Mucosa of gallbladder (tissue), 1 donor: Measurements from ENCODE around the gene RPGR. TPM values are rescaled to one million over a fixed set of nuclear protein-coding genes. Genes with fewer than 3 reads are reported as not detected.

Source experiments
- DNase-seq: peaks from one replicate; pipeline ENCODE4 v3.0.0-alpha.2; 2020; ENCODE audit warnings: low spot score
- total RNA-seq: library from RNA; stranded (reverse); gene quantifications from one replicate; pipeline ENCODE4 v1.2.1, GENCODE V29; 2021
- donor health status: DM: no; HTN: no; CAD: no.

RPGR gene
- total RNA-seq, 1 donor from 2014 or later: 10.4 TPM

GRCh38 chrX:38327775-38328081 lies 419 bp upstream of the RPGR start:
- no peak for DNase-seq

DNA sequence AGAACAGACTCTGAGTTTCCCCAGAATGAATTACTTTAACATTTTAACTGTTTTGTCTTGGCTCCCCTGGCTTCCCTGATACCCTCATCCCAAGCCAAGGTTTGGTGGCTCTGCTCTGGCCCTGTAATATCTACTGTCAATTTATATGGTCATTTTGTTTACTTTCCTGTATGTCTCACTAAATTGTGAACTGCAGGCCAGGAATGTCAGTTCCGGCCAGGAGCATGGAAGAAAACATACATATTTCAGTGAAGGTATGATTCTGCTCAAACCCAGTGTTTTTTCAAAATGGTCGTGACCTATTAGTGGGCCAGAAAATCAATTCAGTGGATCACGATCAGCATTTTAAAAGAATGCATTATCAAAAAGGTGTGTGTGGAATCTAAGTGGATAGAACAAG lies 1.2 kb downstream of the RPGR start:
- no peak for DNase-seq

- no peak for DNase-seq
Observed at GRCh38 chrX:38320819-38321218, 6.5 kb downstream of the RPGR start.

DNA sequence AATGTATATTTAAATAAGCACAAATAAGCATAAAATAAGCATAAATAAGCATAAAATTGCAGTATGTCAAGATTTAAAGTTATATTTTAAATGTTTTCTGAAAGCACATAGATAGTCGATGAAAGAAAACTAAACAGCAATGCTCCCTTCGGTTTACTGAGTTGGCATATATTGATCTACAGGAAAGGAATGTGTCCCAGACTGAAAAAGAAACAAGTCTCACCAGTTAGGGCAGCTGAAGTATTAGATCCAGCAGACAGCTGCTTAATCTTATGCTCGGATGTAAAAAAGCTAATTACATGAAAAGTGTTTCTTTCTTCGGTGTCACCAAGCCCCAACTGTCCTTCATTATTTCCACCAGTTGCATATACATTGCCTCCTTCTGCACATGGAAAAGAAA lies 8.7 kb downstream of the RPGR start:
- no peak for DNase-seq

DNA sequence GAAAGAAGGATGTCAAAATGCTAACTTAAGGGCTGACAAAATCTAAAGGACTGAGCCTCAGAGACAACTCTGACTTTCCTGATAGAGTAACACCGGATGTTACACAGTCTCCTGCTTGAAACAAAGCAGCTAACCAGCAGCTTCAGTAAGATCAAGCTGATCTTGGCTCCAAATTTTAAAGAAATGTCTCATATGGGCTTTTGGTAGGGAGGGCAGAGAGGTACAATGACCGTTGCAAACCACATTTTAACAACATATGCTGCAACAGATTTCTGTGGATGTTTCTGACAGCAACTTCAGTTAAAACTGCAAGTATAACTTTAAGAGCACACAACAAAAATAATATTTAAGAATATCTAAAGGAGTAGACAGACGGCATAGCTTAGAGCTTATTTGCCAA lies 9.1 kb downstream of the RPGR start:
- no peak for DNase-seq

- no peak for DNase-seq
Observed at GRCh38 chrX:38315186-38315585, 12.1 kb downstream of the RPGR start.

GRCh38 chrX:38313190-38313589 lies 14.1 kb downstream of the RPGR start:
- no peak for DNase-seq

- no peak for DNase-seq
Observed at GRCh38 chrX:38312436-38312835, 14.9 kb downstream of the RPGR start.

GRCh38 chrX:38311743-38312142 lies 15.6 kb downstream of the RPGR start:
- DNase-seq: no peak

- DNase-seq: no peak
Observed at GRCh38 chrX:38305971-38306370, 21.3 kb downstream of the RPGR start.

GRCh38 chrX:38304010-38304409 lies 23.3 kb downstream of the RPGR start:
- DNase-seq: no peak

GRCh38 chrX:38293741-38294140 lies 33.6 kb downstream of the RPGR start:
- DNase-seq: no peak

DNA sequence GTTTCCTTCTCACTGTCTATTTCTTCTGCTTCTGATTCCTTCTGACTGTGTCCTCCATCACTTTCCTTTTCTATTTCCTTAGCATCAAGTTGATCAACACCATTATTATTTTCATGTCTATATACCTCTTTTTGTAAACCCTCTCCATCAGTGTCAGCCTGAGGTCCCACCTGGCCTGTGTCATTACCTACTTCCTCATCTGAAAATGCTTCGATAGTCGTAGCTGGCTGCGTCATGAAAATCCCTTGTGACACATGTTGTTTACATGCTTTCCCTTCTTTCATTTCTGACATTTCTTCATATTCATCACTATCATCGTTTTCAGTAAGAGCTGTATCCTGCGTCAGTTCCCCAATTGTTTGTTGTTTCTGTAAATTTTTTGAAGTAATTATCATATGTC lies 39.6 kb downstream of the RPGR start:
- DNase-seq: no peak

- DNase-seq: no peak
Observed at GRCh38 chrX:38285649-38286048, 41.7 kb downstream of the RPGR start.

GRCh38 chrX:38282049-38282448 lies 45.3 kb downstream of the RPGR start:
- DNase-seq: no peak

DNA sequence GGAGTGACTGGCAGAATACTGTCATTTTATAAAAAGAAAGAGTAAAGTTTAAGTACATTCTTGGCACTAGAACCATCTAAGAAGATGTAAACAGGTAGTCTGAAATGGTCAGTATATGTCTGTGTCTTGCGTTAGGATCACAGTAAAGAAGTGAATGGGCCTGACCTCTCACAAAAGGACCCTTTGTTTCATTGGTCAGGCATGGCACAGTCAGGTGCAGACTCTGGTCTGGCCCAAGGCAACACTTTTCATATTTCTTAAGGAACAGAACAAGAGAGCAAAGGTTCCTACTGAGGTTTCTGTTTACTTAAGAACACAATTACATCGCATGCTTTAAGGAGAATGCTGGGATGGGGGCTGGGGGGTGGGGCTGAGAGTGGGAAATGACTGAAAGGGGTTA lies 48.1 kb downstream of the RPGR start:
- DNase-seq: no peak

- DNase-seq: no peak
Observed at GRCh38 chrX:38278682-38279081, 48.6 kb downstream of the RPGR start.

GRCh38 chrX:38277802-38278201 lies 49.5 kb downstream of the RPGR start:
- no peak for DNase-seq

- DNase-seq: no peak
Observed at GRCh38 chrX:38277136-38277535, 50.2 kb downstream of the RPGR start.

GRCh38 chrX:38276089-38276488 lies 51.2 kb downstream of the RPGR start:
- DNase-seq: no peak

- DNase-seq: no peak
Observed at GRCh38 chrX:38275615-38276014, 51.7 kb downstream of the RPGR start.

DNA sequence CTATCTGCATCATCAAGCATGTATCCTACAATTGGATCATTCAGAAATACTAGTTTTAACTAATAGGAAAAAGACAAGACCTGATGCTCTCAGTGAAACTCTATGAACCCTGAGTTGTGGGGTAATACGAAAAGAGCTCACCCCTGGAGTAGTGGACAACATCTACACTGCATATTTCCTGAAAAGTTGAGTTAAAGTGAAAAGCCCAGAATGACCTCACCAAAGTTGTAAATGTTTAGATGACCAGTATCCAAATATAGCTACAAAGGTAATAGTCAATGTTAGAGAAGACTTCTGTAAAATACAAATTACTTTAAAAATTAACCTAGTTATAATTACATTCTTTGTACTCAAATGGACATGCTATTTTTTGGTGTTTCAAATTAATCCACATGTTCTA lies 53.9 kb downstream of the RPGR start:
- no peak for DNase-seq

DNA sequence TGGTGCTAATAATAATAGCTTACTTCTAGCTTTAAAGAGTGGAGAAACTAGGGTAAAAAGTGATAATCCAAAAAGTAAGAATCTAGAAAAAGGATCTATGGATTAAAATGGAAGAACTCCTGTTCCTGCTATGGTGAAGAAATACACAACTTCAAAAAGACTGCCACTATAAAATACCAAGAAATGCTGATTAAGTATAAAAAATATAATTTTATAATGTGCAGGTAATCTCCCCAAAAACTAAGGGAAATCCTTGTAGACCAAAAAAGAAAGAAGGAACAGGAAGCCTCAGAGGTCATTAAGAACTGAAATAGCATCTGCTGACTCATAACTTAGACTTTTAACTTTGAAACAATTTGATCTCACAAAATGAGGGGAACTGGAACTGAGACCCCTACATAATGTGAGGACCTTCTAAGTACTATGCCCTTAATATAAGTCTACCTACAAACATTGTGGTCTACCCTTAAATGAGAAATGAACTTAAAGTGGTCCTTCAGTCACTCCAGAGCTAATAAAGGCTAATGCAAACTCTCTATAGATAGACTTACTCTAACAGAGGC lies 56.1 kb downstream of the RPGR start:
- no peak for DNase-seq

- DNase-seq: no peak
Observed at GRCh38 chrX:38268011-38268410, 59.3 kb downstream of the RPGR start.
